Small intestine (tissue), 7 donors: ENCODE measurements around the gene GPX4. TPM values are rescaled to one million over a fixed set of nuclear protein-coding genes. Genes with fewer than 3 reads are reported as not detected.

Experiments
- DNase-seq, 2 donors: peaks; one replicate each; pipeline versions ENCODE4 v3.0.0 to v3.0.0-alpha.2; 2013
- FAIRE-seq: peaks from 2 replicates; lab custom pipeline; 2012; peaks lifted over from hg19 to GRCh38; lab: Jason Lieb, UNC
- H3K27ac ChIP-seq, 3 donors: one replicate each; pipeline ENCODE4 v1.5.1; 2013; ENCODE audit warnings: low read length in 2 of 3, mild to moderate bottlenecking in 2 of 3, control low read depth in 1 of 3, inconsistent platforms in 1 of 3, low read depth in 1 of 3, moderate library complexity in 1 of 3
- H3K27me3 ChIP-seq, 3 donors: one replicate each; pipeline ENCODE4 v1.6.1; 2013; ENCODE audit warnings: low read length in 3 of 3, inconsistent platforms in 1 of 3; ENCODE audit not compliant: control insufficient read depth in 3 of 3, insufficient read depth in 3 of 3
- H3K36me3 ChIP-seq, 3 donors: one replicate each; pipeline ENCODE4 v1.6.1; 2013; ENCODE audit warnings: low read length in 3 of 3, inconsistent platforms in 1 of 3, low read depth in 1 of 3, mild to moderate bottlenecking in 1 of 3, moderate library complexity in 1 of 3; ENCODE audit not compliant: control insufficient read depth in 3 of 3, insufficient read depth in 2 of 3
- H3K4me1 ChIP-seq, 3 donors: one replicate each; pipeline ENCODE4 v1.6.1; 2013; ENCODE audit warnings: low read length in 2 of 3, inconsistent platforms in 1 of 3, low read depth in 1 of 3, mild to moderate bottlenecking in 1 of 3, moderate library complexity in 1 of 3; ENCODE audit not compliant: control insufficient read depth in 3 of 3, insufficient read depth in 2 of 3
- H3K4me3 ChIP-seq, 3 donors: one replicate each; pipeline ENCODE4 v1.5.1; 2013; ENCODE audit warnings: low read length in 3 of 3, control low read depth in 1 of 3, inconsistent platforms in 1 of 3, low read depth in 1 of 3, mild to moderate bottlenecking in 1 of 3, moderate library complexity in 1 of 3
- H3K9me3 ChIP-seq, 2 donors: one replicate each; pipeline ENCODE4 v1.6.1; 2013; ENCODE audit warnings: low read depth in 1 of 2, low read length in 1 of 2; ENCODE audit not compliant: control insufficient read depth in 2 of 2, insufficient read depth in 1 of 2
- WGBS, 3 donors: extraction: QIAGEN DNeasy Blood & Tissue Kit; methylation state at CpG; one replicate each; pipeline ENCODE4 v1.1.7; 2013; 5-methylcytosine and 5-hydroxymethylcytosine counted together
- polyA plus RNA-seq, 4 donors: library from polyadenylated mRNA; stranded (reverse) in 3 of 4; unstranded in 1 of 4; fragments of 200-250 nt in 3 of 4; fragments of 120-200 nt in 1 of 4; gene quantifications; one replicate each; pipeline versions ENCODE4 v1.2.1 to v1.2.3, GENCODE V29; 2013
- donor health status: healthy with polysubstance abuse.
- donor health status: control.
- donor health status: control.
- donor health status: Bipolar disorder and iron deficiency.
- donor health status: healthy.

The GPX4 gene
- polyA plus RNA-seq, 4 donors = 335 to 1,298 (median 781) TPM

- 64 to 80% (median 76%) methylated on average over 5 of the region's 5 CpGs for WGBS, 3 donors
- FAIRE-seq (no peak), DNase-seq (no peak)
- peaks cover 0 to 5% (median 0%) of the 10 kb centered on the region in 3 donors for H3K36me3 ChIP-seq
- H3K4me1 ChIP-seq = peaks cover 0 to 15% (median 0%) of the 10 kb centered on the region in 3 donors
- H3K27ac ChIP-seq = no peak overlapping the region
- peaks cover 0 to 49% of the 10 kb centered on the region in 2 donors for H3K9me3 ChIP-seq
- H3K27me3 ChIP-seq = peaks cover 0 to 24% (median 0%) of the 10 kb centered on the region in 3 donors
- no peak overlapping the region for H3K4me3 ChIP-seq
Observed at GRCh38 chr19:1060689-1061088, 43.1 kb upstream of the GPX4 start.

GRCh38 chr19:1061987-1062386, 41.8 kb upstream of the GPX4 start:
- no peaks in the 10 kb centered on the region for H3K36me3 ChIP-seq
- WGBS, 3 donors = 83 to 93% (median 87%) methylated on average over 20 of the region's 20 CpGs
- H3K9me3 ChIP-seq = peaks cover 0 to 36% of the 10 kb centered on the region in 2 donors
- H3K27me3 ChIP-seq = peaks cover 0 to 36% (median 0%) of the 10 kb centered on the region in 3 donors
- FAIRE-seq (no peak), DNase-seq (no peak)
- H3K4me3 ChIP-seq = no peak overlapping the region
- H3K4me1 ChIP-seq = peaks cover 0 to 24% (median 0%) of the 10 kb centered on the region in 3 donors
- H3K27ac ChIP-seq = no peak overlapping the region

- FAIRE-seq (no peak), DNase-seq (no peak)
- Histone ChIP-seq H3K27me3 (peaks cover 0 to 41% (median under 1%) of the 10 kb centered on the region in 3 donors), H3K4me1 (peaks cover 0 to 24% (median 0%) of the 10 kb centered on the region in 3 donors), H3K4me3 (no peak overlapping the region), H3K9me3 (peaks cover 0 to 31% of the 10 kb centered on the region in 2 donors), H3K27ac (no peak overlapping the region), H3K36me3 (no peaks in the 10 kb centered on the region)
- WGBS, 3 donors = 81 to 89% (median 84%) methylated on average over 15 to 17 of the region's 17 CpGs
Observed at GRCh38 chr19:1062387-1063029, 41.3 kb upstream of the GPX4 start.

GRCh38 chr19:1063030-1063908, 40.5 kb upstream of the GPX4 start:
- no peak for DNase-seq
- Histone ChIP-seq H3K27ac (no peak overlapping the region), H3K36me3 (no peaks in the 10 kb centered on the region), H3K4me3 (no peak overlapping the region), H3K4me1 (peaks cover 0 to 24% (median 0%) of the 10 kb centered on the region in 3 donors), H3K27me3 (peaks cover 0 to 49% (median 2%) of the 10 kb centered on the region in 3 donors), H3K9me3 (peaks cover 0 to 23% of the 10 kb centered on the region in 2 donors)
- FAIRE-seq = no peak
- WGBS, 3 donors = 68 to 82% (median 78%) methylated on average over 36 to 37 of the region's 37 CpGs

DNA sequence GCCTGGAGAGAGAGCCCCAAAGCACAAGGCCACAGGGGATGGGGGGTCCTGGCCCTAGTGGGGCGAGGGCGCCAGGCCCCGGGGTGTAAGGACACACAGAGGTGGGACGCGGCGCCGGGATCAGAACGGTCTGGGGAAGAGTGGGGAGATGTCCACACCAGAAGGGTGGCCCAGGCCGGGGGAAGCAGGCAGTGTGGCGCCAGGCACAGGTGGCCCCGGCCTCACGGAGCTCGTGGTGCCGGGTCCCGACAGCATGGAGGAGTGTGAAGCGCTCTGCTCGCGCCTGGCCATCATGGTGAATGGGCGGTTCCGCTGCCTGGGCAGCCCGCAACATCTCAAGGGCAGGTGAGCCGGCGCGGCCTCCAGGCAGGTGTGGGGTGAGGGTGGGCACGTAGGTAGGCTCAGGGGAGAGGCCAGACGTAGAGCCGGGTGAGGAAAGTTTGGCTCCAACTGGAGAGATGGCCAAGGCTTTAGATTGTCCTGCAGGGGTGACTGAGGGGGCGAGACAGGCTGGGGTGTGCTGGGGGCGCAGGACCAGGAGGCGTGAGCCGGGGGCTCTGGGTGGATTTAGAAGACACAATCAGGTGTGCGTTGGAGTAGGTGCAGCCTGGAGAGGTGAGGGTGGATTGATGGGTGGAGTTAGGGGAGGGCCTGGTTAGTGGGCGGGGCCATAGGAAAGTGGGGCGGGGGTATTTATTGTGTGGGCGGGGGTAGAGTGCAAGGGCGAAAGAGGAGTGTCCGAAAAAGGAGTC, 39.7 kb upstream of the GPX4 start:
- H3K27me3 ChIP-seq = peaks cover 0 to 57% (median 2%) of the 10 kb centered on the region in 3 donors
- peaks cover 0 to 24% (median 0%) of the 10 kb centered on the region in 3 donors for H3K4me1 ChIP-seq
- FAIRE-seq (no peak), DNase-seq (no peak)
- WGBS, 3 donors = 57 to 71% (median 59%) methylated on average over 34 to 37 of the region's 37 CpGs
- peaks cover 0 to 16% of the 10 kb centered on the region in 2 donors for H3K9me3 ChIP-seq
- no peak overlapping the region for H3K27ac ChIP-seq
- no peak overlapping the region for H3K4me3 ChIP-seq
- no peaks in the 10 kb centered on the region for H3K36me3 ChIP-seq

DNA sequence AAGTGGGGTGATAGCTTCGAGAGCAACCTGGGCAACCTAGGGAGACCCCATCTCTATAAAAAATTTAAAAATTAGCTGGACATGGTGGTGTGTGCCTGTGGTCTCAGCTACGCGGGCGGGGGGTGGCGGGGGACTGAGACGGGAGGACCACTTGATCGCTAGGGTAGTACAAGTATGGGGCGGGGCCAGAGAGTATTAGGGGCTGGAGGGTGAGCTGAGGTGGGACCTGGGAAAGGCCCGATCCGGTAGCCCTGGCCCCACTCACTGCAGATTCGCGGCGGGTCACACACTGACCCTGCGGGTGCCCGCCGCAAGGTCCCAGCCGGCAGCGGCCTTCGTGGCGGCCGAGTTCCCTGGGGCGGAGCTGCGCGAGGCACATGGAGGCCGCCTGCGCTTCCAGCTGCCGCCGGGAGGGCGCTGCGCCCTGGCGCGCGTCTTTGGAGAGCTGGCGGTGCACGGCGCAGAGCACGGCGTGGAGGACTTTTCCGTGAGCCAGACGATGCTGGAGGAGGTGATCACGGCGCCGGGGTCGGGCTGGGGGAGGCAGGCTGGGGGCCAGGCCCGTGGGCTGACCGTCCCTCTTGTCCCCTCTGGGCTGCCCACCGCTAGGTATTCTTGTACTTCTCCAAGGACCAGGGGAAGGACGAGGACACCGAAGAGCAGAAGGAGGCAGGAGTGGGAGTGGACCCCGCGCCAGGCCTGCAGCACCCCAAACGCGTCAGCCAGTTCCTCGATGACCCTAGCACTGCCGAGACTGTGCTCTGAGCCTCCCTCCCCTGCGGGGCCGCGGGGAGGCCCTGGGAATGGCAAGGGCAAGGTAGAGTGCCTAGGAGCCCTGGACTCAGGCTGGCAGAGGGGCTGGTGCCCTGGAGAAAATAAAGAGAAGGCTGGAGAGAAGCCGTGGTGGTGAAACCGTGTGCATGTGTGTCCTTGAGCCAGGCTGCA, 38.9 kb upstream of the GPX4 start:
- DNase-seq = peak; percentile 72 to 82
- H3K27me3 ChIP-seq = peaks cover 0 to 65% (median 2%) of the 10 kb centered on the region in 3 donors
- H3K36me3 ChIP-seq = no peaks in the 10 kb centered on the region
- no peak overlapping the region for H3K27ac ChIP-seq
- peaks cover 0 to 10% of the 10 kb centered on the region in 2 donors for H3K9me3 ChIP-seq
- no peak for FAIRE-seq
- WGBS, 3 donors = 9 to 11% (median 10%) methylated on average over 53 to 60 of the region's 60 CpGs
- H3K4me1 ChIP-seq = peaks cover 0 to 24% (median 0%) of the 10 kb centered on the region in 3 donors
- H3K4me3 ChIP-seq = no peak overlapping the region

GRCh38 chr19:1065606-1066109, 38.1 kb upstream of the GPX4 start:
- FAIRE-seq (no peak), DNase-seq (peak; percentile 61 to 81)
- H3K9me3 ChIP-seq = peaks cover 0 to 10% of the 10 kb centered on the region in 2 donors
- peaks cover 0 to 24% (median 0%) of the 10 kb centered on the region in 3 donors for H3K4me1 ChIP-seq
- H3K27me3 ChIP-seq = peaks cover 0 to 73% (median 2%) of the 10 kb centered on the region in 3 donors
- H3K27ac ChIP-seq = no peak overlapping the region
- 21 to 51% (median 32%) methylated on average over 17 of the region's 17 CpGs for whole genome bisulfite sequencing, 3 donors
- no peak overlapping the region for H3K4me3 ChIP-seq
- H3K36me3 ChIP-seq = no peaks in the 10 kb centered on the region
